ENCODE data around the gene DNAJC21. TPM values are rescaled to one million over a fixed set of nuclear protein-coding genes. Genes with fewer than 3 reads are reported as not detected.

The DNAJC21 gene
- total RNA-seq: 22.0 and 31.9 TPM in 2 replicates

DNA sequence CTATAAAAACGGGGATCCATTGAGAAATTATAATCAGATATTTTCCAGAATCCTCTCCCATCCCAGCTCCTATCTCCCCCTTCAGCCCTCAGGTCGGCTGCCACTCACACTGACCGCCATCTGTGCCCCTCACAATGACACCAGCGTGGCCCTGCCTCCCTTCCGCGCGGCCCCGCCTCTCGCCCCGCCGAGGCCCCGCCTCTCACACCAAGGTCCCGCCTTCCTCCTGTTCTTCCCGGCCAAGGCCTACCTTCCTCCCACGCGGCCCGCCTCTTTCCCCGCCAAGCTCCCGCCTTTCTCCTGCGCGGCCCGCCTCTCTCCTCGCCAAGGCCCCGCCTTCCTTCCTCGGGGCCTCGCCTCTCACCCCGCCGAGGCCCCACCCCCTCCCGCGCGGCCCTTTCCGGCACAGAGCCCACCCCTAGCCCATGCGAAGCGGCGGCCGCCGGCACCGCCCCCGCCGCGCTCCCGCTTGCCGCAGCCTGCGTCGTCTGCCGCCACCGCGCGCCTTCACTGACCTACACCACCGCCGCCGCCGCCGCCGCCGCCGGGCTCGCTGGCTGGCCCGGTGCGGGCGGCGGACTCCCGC, at the start of gene DNAJC21:
Gene DNAJC21 (plus strand): TSS at position 426 of the 586 bp plus-strand sequence. CDS start 261 bp downstream, outside the sequence.

DNA sequence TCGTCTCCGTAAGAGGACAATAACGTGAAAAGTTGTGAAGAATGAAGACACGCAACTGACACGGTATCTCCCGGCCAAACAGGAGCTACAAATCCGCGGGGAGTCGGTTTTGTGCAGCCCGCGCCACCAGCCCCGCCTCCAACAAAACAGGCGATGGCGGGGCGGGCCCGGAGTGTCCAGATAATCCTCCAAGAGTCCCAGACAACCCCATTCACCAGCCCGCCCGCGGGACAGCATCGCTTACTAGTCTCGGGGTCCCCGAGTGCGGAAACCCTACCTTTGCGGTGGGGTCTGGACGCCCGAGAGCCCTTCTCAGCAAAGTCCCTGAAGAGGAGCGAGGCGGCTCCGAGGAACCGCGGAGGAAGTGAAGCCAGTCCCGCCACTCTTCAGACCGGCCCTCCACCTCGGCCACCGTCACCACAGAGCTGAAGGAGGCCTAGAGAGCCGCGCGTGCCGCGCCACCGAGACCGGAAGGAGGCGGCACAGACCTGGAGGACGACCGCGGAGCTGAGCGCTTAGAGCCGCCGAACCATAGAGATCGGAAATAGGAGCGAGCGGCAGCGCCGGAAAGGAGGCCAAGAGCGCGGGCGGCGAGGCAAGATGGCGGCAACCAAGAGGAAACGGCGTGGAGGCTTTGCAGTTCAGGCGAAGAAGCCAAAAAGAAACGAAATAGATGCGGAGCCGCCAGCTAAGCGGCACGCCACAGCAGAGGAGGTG, 14.1 kb upstream of the DNAJC21 start, which contains the start of the genes BRIX1 and RAD1:
Gene BRIX1 (plus strand): TSS at position 573 of the 717 bp plus-strand sequence. CDS start 28 bp downstream, at position 601.
Gene RAD1 (minus strand): TSS at position 366 of the 717 bp plus-strand sequence. CDS start 612 bp downstream, outside the sequence.

Other genes with a start within 250 kb of the DNAJC21 start
- under 0.01 TPM in 1 of 2 replicates, not detected in the other for gene TTC23L, start 90.4 kb upstream of the DNAJC21 start, total RNA-seq
- gene RAD1, start 14.1 kb upstream of the DNAJC21 start, total RNA-seq: 23.9 and 25.0 TPM in 2 replicates
- 38.2 and 40.5 TPM in 2 replicates for gene BRIX1, start 13.8 kb upstream of the DNAJC21 start, total RNA-seq
- not detected in 2 replicates for gene AGXT2, start 118.4 kb downstream of the DNAJC21 start, total RNA-seq